ENCODE data around the gene PIWIL1.
A peak's percentile ranks its signal among the peaks of the same experiment; 100 is the strongest.

PIWIL1 gene

DNA sequence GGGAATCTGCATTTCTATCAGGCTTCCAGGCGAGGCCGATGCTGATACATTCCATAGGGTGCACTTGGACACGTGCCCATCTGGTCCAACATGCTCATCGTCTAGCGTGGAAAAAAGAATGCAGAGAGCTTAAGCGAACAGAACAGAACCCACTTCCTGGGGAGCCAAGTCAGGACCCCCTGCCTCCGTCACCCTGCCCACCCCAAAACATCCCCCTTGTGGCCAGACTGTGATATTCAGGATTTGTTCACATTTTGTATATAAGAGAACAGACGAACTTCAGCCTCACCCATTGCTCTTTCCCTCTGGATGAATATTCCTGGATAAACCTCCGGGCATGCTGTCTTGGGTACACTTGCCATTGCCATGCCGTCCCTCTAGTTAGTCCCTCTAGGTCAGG lies 4.3 kb upstream of the PIWIL1 start:
- in situ Hi-C loops (cut with HindIII; ENCODE audit: low pct_ligation_motif_present, low sequenced_read_pairs): no loop called here
- H3K27ac ChIP-seq: no peak overlapping the region
- TF ChIP-seq, protein P1, sequence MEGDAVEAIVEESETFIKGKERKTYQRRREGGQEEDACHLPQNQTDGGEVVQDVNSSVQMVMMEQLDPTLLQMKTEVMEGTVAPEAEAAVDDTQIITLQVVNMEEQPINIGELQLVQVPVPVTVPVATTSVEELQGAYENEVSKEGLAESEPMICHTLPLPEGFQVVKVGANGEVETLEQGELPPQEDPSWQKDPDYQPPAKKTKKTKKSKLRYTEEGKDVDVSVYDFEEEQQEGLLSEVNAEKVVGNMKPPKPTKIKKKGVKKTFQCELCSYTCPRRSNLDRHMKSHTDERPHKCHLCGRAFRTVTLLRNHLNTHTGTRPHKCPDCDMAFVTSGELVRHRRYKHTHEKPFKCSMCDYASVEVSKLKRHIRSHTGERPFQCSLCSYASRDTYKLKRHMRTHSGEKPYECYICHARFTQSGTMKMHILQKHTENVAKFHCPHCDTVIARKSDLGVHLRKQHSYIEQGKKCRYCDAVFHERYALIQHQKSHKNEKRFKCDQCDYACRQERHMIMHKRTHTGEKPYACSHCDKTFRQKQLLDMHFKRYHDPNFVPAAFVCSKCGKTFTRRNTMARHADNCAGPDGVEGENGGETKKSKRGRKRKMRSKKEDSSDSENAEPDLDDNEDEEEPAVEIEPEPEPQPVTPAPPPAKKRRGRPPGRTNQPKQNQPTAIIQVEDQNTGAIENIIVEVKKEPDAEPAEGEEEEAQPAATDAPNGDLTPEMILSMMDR (IDR thresholded peaks at IDR 0.05; ENCODE audit: low read depth, low read length, missing control alignments): no peak
- H3K4me3 ChIP-seq (ENCODE audit: low read depth, low read length): no peak overlapping the region
- DNase-seq: no peak
- H3K36me3 ChIP-seq (replicated peaks): no peaks in the 10 kb centered on the region
- no peaks in the 10 kb centered on the region for H3K27me3 ChIP-seq (replicated peaks)

DNA sequence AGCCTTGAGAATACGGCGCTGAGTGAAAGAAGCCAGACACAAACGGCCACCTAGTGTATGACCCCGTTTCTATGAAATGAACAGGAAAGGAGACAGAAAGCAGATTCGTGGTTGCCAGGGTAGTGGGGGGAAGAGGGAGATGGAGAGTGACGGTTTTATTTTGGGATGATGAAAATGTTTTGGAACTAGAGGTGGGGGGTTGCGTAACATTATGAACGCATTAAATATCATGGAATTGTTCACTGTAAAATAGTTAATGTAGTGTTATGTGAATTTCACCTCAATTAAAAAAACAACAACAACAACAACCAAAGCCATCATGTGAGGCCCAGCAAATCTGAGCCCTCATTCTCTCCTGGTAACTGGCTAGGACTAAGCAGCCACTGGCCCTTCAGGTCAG lies 3.3 kb upstream of the PIWIL1 start:
- no peak for DNase-seq

DNA sequence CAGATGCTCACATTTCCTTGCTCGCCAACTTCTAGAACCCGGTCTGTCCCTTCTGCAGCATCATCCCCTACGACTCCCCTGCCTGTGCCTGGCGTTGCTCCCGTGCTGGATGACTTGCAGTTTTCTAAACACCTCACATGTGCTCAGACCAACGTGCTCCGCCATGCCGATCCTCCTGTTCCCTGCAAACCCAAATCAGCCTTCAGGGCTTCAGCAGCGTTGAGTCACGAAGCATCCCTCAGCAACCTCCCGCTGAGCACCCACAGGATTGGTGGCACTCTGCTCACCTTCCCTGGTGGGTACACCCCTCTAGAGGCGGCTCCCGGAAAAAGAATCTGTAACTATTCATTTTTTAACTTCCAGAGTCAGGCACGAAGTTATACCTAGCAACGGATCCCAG lies 2.8 kb upstream of the PIWIL1 start:
- Histone ChIP-seq H3K4me3 (ENCODE audit: low read depth, low read length) (no peak overlapping the region), H3K27ac (no peak overlapping the region), H3K36me3 (replicated peaks) (no peaks in the 10 kb centered on the region), H3K27me3 (replicated peaks) (peaks cover 2% of the 10 kb centered on the region)
- TF ChIP-seq, protein P1 (IDR thresholded peaks at IDR 0.05; ENCODE audit: low read depth, low read length, missing control alignments): no peak
- in situ Hi-C loops (cut with HindIII; ENCODE audit: low pct_ligation_motif_present, low sequenced_read_pairs): no loop called here
- no peak for DNase-seq

More for the DNA sequence above, 3.3 kb upstream of the PIWIL1 start:
- no peak overlapping the region for H3K27ac ChIP-seq
- in situ Hi-C loops (cut with HindIII; ENCODE audit: low pct_ligation_motif_present, low sequenced_read_pairs): no loop called here
- H3K4me3 ChIP-seq (ENCODE audit: low read depth, low read length): no peak overlapping the region
- TF ChIP-seq, protein P1 (IDR thresholded peaks at IDR 0.05; ENCODE audit: low read depth, low read length, missing control alignments): no peak
- H3K27me3 ChIP-seq (replicated peaks): peaks cover 2% of the 10 kb centered on the region
- no peaks in the 10 kb centered on the region for H3K36me3 ChIP-seq (replicated peaks)

DNA sequence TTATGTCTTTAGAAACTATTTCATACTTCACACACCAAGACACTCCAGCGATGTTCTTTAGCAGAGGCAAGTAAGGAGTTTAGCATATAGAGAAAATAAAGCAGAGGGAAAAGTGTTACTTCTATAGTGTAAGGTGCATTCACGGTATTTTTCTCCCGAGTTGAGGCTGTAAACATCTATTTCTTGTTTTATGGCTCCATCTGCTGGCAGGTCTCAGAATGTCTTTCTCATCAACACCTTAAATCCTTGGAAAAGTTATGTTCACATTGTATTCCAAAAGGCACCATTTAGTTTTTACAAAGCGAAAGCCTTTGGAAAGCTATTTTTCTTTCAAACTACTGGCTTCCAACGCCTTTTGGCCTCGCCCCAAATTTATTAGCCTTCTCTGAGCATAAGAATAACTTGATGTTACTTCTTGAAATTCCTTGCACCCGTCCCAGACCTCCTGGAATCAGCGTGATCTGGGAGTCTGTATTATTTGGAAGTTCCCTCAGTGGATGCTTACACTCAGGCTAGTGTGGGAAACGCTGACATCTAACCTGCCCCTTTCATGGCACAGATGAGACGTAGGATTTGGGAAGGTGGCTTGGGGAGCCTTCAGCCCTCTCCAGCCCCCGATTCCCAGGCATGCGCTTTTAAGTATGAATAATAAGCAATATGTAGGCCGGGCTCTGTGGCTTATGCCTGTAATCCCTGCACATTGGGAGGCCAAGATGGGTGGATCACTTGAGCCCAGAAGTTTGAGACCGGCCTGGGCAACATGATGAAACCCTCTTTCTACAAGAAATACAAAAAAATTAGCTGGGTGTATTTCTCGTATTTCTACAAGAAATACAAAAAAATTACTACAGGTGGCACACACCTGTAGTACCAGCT lies 1.9 kb upstream of the PIWIL1 start:
- peak; percentile 55 for DNase-seq
- no peak overlapping the region for H3K4me3 ChIP-seq (ENCODE audit: low read depth, low read length)
- in situ Hi-C loops (cut with HindIII; ENCODE audit: low pct_ligation_motif_present, low sequenced_read_pairs): no loop called here
- H3K27ac ChIP-seq: no peak overlapping the region
- H3K27me3 ChIP-seq (replicated peaks): peaks cover 2% of the 10 kb centered on the region
- TF ChIP-seq, protein P1 (IDR thresholded peaks at IDR 0.05; ENCODE audit: low read depth, low read length, missing control alignments): peak; percentile 53
- no peaks in the 10 kb centered on the region for H3K36me3 ChIP-seq (replicated peaks)

DNA sequence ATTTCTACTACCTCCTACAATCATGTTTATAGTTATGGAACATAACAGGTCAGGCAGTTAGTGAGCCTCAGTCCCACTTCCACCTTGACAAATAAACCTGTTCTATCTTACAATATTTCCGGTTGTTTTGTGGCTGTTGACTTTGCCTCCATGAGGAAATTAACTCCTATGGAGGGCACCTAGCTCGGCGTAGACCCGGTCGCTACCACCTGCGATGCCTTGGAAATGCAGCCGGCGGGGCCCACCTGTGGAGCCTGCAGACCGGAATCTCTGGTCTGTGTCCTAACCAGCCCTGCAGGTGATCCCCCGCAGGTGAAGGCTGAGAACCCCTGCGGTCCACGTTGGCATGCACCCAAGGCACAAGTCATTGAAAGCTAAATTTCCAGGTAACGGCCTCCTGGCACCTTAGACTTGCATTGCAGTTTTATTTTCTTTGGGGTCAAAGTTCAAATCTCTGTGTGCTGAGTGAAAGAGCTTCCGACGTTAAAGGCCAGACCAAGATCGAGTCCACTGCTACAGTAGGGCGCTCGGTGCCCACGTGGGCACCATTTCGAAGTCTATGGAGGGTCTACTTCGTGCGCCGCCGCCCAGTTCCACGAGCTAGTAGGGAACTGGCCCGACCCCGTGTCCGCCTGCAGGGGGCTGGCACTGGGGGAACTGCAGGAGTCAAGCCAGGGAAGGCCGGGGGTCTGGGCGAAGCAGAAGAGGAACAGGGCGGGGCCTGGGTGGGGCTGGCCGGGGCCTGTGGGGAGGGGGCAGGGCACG lies 782 bp upstream of the PIWIL1 start:
- in situ Hi-C loops (cut with HindIII; ENCODE audit: low pct_ligation_motif_present, low sequenced_read_pairs): no loop called here
- peaks cover 2% of the 10 kb centered on the region for H3K27me3 ChIP-seq (replicated peaks)
- DNase-seq: no peak
- H3K4me3 ChIP-seq (ENCODE audit: low read depth, low read length): no peak overlapping the region
- H3K27ac ChIP-seq: no peak overlapping the region
- TF ChIP-seq, protein P1 (IDR thresholded peaks at IDR 0.05; ENCODE audit: low read depth, low read length, missing control alignments): no peak
- H3K36me3 ChIP-seq (replicated peaks): no peaks in the 10 kb centered on the region
